Stimulated activated CD8-positive, alpha-beta memory T cell treated with anti-CD3 and anti-CD28 coated beads, Interleukin-2, amount 100 ng/mL, for 48 hours (primary cell): ENCODE results near the gene ATG9B.
"Not testable (repeated sequence)": the region's sequence is repeated elsewhere in the genome, so short reads cannot be mapped to it uniquely, and the experiment has no call there.

Experiments used
- DNase-seq, 2 donors: peaks; one replicate each; pipeline ENCODE4 v3.0.0-alpha.2; 2020; ENCODE audit warnings: low read depth in 2 of 2

The ATG9B gene

DNA sequence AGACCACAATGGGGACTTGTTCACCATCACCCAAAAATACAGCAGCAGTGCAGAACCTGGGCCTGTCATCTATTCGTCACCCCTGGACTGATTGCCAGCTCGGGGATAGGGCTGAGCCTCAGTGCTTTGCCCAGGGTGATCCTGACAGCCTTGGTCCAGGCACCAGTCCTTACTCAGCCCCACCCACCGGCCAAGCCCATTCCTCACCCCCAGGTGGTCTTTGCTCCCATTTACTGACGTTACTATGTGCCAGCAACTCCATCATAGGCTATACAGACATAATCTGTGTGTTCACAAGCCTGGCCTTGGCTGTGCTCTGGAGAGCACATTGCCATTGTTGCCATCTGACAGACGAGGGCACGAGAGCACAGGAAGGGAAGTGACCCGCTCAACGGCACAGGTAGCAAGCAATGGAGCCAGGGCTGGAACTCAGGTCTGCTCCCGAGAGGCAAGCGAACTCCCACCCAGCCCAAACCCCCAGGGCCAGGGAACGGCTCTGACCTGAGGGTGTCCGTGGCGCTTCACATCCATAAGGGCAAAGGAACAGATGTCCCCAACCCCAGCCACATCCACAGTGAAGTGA is 6.8 kb downstream of the ATG9B start:
- DNase-seq = no peak

- no peak for DNase-seq
These were observed 7.4 kb downstream of the ATG9B start for GRCh38 chr7:151016942-151017341.

DNA sequence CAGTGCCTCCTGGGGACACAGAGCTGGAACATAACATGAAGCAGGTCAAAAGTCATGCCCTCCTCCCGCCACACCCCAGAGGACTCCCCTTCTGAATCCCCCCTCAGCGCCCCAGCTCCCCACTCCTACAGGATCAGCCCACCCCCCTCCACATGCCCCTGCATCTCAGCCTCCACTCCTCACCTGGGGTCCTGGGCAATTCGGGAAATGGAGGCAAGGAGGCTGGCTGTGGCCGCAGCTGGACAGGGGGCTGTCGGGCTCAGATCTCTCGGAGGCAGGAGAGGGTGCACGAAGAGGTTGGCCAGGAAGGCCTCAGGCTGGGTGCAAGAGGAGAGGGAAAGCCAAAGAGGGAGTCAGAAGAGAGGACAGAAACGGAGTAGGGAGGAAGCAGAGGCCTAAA is 7.8 kb downstream of the ATG9B start:
- DNase-seq = no peak

DNA sequence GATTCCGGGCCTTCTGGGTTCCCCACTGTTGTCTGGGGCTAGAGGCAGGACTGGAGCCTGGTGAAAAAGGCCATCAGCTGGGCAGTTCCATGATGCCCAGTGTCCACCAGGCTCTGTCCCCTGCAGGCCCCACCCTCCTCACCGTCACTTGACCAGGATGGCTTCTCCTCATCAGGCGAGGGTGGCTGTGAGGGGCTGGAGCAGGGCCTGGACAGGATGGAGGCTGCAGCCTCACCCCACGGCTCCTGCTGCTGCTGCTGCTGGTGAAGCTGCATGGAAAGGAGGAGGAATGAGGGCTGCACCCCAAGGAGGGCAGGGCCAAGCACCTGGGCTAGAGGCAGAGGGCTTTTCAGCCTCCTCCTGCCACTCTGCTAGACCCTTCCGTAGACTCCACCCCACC is 8.3 kb downstream of the ATG9B start:
- no peak for DNase-seq

DNA sequence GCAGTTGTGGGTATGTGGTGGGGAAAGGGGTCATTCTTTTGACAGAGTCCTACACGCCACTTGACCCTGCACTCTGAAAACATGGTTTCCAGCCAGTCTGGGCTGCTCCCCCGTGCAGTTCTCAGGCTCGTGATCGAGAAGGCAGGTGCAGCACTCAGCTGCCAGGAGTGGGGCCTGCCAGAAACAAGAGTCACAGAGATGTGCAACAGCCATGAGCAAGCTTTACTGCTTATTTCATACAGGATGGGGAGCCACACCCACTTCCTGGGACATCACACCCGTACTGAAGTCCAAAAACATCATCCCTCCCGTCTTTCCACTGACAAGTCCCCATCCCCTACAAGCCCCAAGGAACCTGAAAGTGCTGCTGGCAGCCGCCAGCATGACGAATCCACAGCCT is 9.3 kb downstream of the ATG9B start:
- DNase-seq = no peak

DNA sequence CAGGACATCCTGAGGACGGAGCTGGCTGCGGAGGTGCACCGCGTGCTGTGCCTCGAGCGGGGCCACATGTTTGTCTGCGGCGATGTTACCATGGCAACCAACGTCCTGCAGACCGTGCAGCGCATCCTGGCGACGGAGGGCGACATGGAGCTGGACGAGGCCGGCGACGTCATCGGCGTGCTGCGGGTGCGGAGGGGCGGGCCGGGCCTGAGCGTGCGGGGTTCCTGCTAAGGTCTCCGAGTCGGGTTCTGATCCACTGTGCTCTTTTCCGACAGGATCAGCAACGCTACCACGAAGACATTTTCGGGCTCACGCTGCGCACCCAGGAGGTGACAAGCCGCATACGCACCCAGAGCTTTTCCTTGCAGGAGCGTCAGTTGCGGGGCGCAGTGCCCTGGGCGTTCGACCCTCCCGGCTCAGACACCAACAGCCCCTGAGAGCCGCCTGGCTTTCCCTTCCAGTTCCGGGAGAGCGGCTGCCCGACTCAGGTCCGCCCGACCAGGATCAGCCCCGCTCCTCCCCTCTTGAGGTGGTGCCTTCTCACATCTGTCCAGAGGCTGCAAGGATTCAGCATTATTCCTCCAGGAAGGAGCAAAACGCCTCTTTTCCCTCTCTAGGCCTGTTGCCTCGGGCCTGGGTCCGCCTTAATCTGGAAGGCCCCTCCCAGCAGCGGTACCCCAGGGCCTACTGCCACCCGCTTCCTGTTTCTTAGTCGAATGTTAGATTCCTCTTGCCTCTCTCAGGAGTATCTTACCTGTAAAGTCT is 10.4 kb downstream of the ATG9B start:
- DNase-seq = peak; percentile 76 to 82

- no peak for DNase-seq
These were observed 10.9 kb downstream of the ATG9B start for GRCh38 chr7:151013356-151013732.

DNA sequence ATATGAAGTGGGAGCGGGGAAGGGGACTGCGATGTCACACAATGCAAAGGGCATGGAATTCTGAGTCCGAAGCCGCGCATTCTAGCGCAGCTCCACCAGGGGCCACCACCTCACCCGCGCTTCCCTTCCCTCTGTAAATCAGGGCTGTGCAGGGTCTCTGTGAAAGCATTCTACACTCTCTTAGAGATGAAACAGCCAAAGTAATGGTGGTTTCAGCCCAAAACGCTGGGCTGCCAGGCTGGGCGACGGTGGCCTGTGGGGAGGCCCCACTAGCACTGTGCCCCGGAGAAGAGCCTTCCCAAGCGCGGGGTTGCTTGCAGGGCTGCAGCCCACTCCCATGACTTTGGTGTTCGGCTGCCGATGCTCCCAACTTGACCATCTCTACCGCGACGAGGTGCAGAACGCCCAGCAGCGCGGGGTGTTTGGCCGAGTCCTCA is 11.4 kb downstream of the ATG9B start:
- DNase-seq = no peak

DNA sequence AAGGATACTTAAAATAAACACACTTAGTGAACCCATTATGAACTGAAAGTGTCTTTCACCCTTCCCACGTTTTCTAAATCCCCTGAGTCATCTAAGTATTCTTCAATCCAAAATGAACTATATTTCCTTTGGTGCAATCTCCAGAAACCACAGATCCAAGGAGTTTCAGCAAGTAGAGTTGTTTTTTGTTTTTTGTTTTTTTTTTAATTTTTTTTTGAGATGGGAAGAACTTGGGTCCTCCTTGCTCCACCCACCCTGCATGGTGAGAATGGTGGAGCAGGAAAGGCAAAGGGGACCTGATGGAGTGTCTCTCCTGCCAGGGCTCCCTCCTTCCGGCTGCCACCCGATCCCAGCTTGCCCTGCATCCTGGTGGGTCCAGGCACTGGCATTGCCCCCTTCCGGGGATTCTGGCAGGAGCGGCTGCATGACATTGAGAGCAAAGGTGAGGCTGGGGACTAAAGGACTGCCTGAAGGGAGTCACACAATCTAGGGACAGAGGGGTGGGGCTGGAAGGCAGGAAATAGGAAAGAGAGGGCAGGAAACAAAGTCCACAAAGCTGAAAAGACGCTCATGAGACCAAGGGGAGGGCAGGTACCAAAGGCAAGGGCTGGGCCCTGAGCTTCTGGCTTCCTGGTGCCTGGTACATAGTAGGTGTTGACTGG is 12.1 kb downstream of the ATG9B start:
- no peak for DNase-seq

DNA sequence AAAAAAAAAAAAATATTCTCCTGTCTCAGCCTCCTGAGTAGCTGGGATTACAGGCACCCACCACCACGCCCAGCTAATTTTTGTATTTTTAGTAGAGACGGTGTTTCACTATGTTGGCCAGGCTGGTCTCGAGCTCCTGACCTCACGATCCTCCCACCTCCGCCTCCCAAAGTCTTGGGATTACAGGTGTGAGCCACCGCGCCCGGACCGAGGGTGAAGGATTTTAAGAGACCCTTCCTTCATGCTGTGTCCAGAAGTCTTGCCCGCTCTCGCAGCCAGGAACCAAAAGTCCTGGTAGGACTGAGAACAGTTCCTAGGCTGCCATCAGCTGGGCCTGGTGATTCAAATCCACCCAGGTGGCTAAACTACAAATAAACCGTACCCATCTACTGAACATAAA is 12.7 kb downstream of the ATG9B start:
- not testable (repeated sequence) for DNase-seq

GRCh38 chr7:151011097-151011409 is 13.2 kb downstream of the ATG9B start:
- DNase-seq = no peak

DNA sequence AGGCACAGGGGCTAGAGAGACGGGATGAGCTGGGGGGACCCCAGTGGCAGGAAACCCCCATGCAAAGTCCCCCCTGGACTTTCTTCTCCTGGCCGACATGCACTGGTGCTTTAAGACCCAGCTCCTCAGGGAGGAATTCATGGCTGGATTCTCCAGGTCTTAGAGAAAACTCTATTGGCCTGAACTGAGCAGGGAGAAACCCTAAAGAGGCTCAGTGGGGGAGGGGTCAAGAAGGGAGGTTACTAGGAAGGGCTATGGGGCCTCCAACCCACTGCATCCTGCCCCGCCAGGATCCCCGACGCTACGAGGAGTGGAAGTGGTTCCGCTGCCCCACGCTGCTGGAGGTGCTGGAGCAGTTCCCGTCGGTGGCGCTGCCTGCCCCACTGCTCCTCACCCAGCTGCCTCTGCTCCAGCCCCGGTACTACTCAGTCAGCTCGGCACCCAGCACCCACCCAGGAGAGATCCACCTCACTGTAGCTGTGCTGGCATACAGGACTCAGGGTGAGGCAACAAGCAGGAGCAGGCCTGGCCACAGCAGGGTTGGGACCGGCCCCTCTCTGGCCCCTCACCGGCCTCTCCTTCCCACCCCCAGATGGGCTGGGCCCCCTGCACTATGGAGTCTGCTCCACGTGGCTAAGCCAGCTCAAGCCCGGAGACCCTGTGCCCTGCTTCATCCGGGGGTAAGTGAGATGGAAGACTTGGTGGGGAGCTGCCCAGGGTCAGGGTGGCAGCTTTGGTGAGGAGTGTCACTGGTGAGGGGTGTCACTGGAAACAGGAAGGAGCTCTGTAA is 13.8 kb downstream of the ATG9B start:
- DNase-seq = no peak

DNA sequence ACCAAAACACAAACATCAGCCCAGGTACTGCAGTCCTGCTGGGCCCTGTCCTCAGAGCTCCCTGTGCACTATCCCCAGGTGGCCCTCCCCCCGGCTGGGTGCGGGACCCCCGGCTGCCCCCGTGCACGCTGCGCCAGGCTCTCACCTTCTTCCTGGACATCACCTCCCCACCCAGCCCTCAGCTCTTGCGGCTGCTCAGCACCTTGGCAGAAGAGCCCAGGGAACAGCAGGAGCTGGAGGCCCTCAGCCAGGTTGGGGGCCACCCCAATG is 14.3 kb downstream of the ATG9B start:
- DNase-seq = no peak

GRCh38 chr7:151009327-151010036 is 14.8 kb downstream of the ATG9B start:
- no peak for DNase-seq

- DNase-seq = peak; percentile 79 to 85
These were observed 15.6 kb downstream of the ATG9B start for GRCh38 chr7:151008511-151009323.

- no peak for DNase-seq
These were observed 16.2 kb downstream of the ATG9B start for GRCh38 chr7:151008143-151008510.

- no peak for DNase-seq
These were observed 16.8 kb downstream of the ATG9B start for GRCh38 chr7:151007469-151007898.

GRCh38 chr7:151006590-151007300 is 17.5 kb downstream of the ATG9B start:
- no peak for DNase-seq

GRCh38 chr7:151005566-151005965 is 18.7 kb downstream of the ATG9B start:
- no peak for DNase-seq

GRCh38 chr7:151003572-151003971 is 20.7 kb downstream of the ATG9B start:
- no peak for DNase-seq

DNA sequence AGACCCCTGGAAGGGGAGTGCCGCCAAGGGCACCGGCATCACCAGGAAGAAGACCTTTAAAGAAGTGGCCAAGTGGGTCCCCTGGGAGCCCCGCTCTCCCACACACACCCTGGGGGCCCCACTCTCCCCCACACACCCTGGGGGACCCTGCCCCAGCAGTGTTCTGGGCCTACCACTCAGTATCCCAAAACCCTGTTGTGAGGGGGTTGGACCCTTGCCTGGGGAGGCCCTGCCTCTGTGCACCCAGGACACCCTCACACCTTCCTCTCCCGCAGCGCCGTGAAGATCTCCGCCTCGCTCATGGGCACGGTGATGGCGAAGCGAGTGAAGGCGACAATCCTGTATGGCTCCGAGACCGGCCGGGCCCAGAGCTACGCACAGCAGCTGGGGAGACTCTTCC is 22.7 kb downstream of the ATG9B start:
- no peak for DNase-seq
